K562 treated with DMSO at 1 percent for 48 hours (cell line): ENCODE data around the gene GINS1. TPM values are rescaled to one million over a fixed set of nuclear protein-coding genes. Genes with fewer than 3 reads are reported as not detected.

Source experiments
- total RNA-seq: library from RNA; unstranded; fragments of 300-600 nt; gene quantifications from 2 replicates; pipeline ENCODE4 v1.2.3, GENCODE V29; 2022; ENCODE audit warnings: low replicate concordance; ENCODE audit errors: extremely low read depth

Gene GINS1
- not detected in 2 replicates for total RNA-seq

DNA sequence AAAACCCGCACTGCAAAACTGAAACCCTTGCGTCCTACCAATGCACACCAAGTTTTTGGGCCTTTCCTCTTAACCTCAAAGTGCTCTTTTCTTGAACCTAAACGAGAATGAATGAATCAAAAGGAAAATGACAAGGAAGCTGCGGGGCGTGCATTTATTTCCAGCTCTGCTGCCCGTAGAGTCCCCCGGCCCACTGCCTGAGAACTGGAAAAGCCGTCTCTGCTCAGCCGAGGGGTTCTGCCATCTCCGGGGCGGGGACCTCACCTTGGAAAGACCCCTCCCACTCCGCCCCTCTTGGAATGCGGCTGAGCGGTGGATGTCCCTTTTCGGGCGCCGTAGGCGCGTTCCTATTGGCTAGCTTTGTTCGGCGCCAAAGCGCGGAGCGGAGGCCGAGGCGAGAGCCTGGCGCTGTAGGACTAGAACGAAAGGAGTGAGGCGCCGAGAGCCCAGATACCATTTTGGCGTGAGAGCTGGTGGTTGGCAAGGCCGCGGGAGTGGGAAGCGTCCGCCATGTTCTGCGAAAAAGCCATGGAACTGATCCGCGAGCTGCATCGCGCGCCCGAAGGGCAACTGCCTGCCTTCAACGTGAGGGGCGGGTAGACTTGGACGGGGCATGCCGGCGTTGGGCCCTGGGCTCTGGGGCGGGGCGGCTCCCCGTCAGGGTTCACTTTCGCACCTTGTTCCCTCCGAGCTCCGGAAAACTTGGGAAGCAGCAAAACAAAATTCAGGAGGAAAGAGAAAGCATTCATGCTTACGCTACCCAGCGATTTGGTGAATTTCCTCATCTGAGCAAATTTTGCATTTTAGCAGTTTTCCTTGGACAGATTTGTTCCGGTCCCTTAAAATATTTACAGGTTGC, at the start of gene GINS1:
Gene GINS1 (plus strand): TSS at position 363 of the 859 bp plus-strand sequence. CDS start 148 bp downstream, at position 511.

DNA sequence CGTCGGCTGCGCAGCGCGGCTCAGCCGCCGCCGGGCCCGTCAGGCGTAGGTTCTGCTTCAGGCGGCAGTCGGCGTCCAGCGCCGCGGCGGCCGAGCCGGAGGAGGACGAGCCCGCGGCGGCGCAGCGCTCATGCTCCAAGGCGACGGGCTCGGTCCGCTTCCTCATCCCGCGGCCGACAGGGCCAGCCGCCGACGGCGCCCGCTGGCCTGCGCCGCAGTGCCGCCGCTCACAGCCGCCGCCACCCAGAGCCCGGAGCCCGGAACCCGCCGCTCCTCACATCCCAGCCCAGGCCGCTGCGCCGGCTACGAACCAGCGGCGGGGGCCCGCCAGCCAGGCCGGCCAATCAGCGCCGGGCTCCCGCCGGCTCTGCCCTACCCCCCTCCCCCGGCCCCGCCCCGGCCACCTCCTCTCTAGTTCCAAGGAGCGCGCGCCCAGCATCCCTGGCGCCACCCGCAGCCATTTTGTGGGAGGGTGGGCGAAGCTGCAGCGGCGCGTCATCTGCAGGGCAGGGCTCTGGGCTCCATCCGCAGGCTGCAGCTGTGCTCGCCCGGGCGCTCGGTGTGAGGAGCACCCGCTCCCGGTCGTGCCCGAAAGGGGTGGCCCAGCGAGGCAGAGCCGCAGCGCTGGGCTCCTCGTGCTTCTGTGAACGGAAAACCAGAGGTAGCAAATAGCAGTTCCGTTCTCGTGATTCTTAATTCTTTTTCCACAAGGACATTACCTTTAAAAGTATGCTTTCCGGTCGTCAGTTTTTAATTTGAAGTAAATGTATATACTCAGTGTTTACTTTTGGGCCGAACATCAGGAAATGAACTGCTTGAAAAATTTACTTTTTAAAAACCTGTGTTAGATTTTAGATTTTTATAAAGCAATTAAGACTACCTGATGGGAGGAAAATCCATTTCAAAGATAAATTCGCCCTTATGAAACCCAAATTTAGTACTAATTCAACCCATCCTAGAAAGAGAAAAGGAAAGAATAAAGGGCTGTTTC, 16.6 kb upstream of the GINS1 start, which contains the start of gene ABHD12:
Gene ABHD12 (minus strand): TSS at position 298 of the 991 bp plus-strand sequence. CDS start 132 bp downstream, at position 166.

Other genes with a start within 250 kb of the GINS1 start
- gene ENTPD6, start 212.0 kb upstream of the GINS1 start, total RNA-seq = not detected in 2 replicates
- gene PYGB, start 159.6 kb upstream of the GINS1 start, total RNA-seq = not detected in 2 replicates
- not detected in 2 replicates for gene ABHD12, start 16.8 kb upstream of the GINS1 start, total RNA-seq
- not detected in 2 replicates for gene NINL, start 177.9 kb downstream of the GINS1 start, total RNA-seq
- not detected in 2 replicates for gene NANP, start 216.3 kb downstream of the GINS1 start, total RNA-seq